Adipose tissue (tissue), 3 donors: ENCODE measurements around the gene TTLL4. TPM values are rescaled to one million over a fixed set of nuclear protein-coding genes. Genes with fewer than 3 reads are reported as not detected.

Source experiments
- H3K27ac ChIP-seq: one replicate; pipeline ENCODE4 v1.5.1; 2013; ENCODE audit warnings: low read depth, low read length
- WGBS, 3 donors: extraction: QIAGEN DNeasy Blood & Tissue Kit; methylation state at CpG; one replicate each; pipeline ENCODE4 v1.1.7; 2013; 5-methylcytosine and 5-hydroxymethylcytosine counted together
- polyA plus RNA-seq, 3 donors: library from polyadenylated mRNA; stranded (reverse); fragments of 200-250 nt; gene quantifications; one replicate each; pipeline ENCODE4 v1.2.3, GENCODE V29; 2013
- donor health status: healthy with polysubstance abuse.
- donor health status: Bipolar disorder and iron deficiency.
- donor health status: healthy.

Gene TTLL4
- polyA plus RNA-seq, 3 donors, result 4.0 to 7.8 (median 7.2) TPM

DNA sequence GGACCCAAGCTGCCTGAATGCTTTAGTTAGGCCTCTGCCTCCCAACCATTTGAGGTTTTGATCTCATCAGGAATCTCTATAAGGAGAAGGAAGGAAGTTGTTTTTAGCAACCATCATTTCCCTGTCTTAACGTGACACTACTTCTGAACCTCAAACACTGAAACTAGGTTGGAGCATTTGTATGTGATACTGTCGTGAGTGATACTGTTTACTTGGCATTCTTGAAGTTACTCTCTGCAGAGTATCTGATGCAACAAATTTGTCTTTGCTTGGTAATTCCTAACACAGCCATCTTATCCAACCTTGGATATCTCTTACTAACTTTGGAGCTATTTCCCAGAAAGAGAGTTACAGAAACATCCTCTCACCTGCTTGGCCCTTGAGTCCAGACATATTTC, 22.1 kb downstream of the TTLL4 start:
- 41 to 75% (median 56%) methylated on average over 2 of the region's 2 CpGs for WGBS, 3 donors
- H3K27ac ChIP-seq, result no peak overlapping the region

GRCh38 chr2:218733171-218734021, 22.8 kb downstream of the TTLL4 start:
- WGBS, 3 donors, result 61 to 97% (median 75%) methylated on average over 6 of the region's 6 CpGs
- no peak overlapping the region for H3K27ac ChIP-seq

- WGBS, 3 donors, result 96 to 97% (median 97%) methylated on average over 8 of the region's 8 CpGs
- H3K27ac ChIP-seq, result no peak overlapping the region
Observed at GRCh38 chr2:218734190-218734975, 23.7 kb downstream of the TTLL4 start.

DNA sequence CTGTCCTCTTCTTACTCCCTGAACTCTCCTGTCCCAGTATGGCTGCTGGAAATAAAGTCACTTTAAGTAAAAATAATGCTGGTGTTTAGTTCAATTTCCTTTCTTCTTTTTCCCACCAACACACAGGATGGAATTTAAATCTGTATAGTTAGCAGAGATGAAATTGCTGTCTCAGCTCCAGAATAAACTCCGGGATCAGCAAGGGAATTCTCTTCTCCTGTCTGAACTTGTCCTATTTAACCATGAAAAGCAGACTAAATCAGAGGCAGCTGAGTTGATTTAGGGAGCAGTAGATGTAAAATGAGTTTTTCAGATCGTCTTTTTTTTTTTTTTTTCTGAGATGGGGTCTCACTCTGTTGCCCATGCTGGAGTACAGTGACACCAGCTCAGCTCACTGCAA, 25.9 kb downstream of the TTLL4 start:
- H3K27ac ChIP-seq, result no peak overlapping the region
- WGBS, 3 donors, result 70 to 81% (median 78%) methylated on average over 2 of the region's 2 CpGs

DNA sequence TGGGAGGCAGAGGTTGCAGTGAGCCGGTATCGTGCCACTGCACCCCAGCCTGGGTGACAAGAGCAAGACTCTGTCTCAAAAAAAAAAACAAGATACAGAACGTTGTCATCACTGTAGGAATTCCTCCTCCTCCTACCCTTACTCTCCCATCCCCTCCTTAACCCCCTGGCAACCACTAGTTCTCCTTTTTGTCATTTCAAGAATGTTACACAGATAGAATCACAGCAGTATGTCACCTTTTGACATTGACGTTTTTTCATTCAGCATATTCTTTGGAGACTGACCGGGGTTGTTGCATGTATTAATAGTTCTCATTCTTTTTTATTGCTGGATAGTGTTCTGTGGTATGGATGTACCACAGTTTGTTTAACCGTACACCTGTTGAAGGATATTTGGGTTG, 32.4 kb downstream of the TTLL4 start:
- 71 to 85% (median 75%) methylated on average over 6 of the region's 6 CpGs for WGBS, 3 donors
- H3K27ac ChIP-seq, result no peak overlapping the region

DNA sequence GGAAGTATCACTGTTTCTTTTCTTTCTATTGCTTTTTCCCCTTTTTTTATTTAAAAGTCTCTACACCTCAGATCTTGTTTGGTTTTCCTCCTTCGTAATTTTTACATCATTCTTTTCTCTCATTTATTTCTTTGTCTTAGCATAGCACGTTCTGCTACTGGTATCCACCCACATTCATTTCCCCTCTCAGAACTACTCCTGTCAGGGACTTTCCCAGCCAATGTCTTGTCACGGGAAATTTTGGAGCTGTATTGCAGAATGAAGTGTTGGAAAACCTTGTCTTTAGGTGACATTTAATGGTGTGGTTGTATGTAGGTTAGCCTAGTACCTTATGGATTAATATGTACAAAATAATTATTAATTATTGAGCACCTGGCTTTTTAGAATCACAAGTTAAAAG, 34.0 kb downstream of the TTLL4 start:
- H3K27ac ChIP-seq, result no peak overlapping the region
- 47 to 83% (median 52%) methylated on average over 3 of the region's 3 CpGs for WGBS, 3 donors

GRCh38 chr2:218745160-218745558, 34.5 kb downstream of the TTLL4 start:
- H3K27ac ChIP-seq, result no peak overlapping the region
- WGBS, 3 donors, result 59 to 77% (median 68%) methylated on average over 5 of the region's 5 CpGs

DNA sequence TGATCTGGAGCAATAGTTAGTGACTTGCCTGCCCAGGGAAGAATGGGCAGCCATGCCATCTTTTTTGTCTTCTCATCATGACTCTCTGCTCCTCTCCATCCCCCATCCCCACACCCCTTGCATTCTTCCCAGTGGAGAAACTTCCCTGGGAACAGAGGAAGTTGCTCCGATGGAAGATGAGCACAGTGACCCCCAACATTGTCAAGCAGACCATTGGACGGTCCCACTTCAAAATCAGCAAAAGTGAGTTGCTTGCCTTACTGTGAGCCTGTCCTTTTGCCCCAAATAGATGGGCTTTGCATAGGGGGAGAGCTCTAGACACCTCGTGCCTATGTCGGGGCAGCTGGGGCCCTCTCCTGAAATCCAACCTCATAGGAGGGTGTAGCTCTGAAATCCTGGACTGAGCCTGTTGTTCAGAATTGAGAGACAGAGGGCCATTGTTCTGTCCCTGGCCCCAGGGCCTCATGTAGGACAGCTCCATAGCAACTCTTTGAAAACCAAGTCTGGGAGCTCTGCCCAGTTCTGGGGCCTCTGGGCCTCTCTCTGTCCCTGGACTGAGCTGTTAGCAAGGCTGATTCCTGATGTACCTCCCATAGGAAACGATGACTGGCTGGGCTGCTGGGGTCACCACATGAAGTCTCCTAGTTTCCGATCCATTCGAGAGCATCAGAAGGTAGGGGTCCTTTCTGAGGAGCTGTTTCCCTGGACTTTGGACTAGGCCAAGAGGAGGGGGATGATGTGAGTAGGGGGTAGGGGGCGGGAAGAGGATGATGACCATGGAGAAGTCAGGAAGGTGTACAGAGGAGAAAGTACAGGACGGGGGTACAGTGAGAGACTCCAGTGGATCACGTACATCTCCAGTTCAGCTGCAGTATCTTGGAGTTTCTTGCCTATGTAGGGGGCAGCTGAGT, 35.2 kb downstream of the TTLL4 start:
- H3K27ac ChIP-seq, result no peak overlapping the region
- 74 to 85% (median 80%) methylated on average over 10 of the region's 10 CpGs for WGBS, 3 donors

DNA sequence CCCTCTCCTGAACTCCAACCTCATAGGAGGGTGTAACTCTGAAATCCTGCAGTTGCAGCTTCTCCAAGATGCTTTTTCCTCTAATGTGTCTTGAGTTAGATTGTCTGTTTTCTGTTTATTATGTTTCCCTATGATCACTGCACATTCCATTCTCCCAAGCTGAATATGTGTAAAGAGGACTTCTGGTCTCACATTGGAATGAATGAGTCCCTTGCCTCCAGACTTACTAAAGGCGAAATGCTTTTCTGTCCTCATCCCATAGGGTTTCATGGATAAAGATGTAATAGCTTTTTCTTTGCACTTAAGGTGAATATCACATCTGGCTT, 35.8 kb downstream of the TTLL4 start:
- 93 to 96% (median 94%) methylated on average over 1 of the region's 1 CpG for WGBS, 3 donors
- H3K27ac ChIP-seq, result no peak overlapping the region

DNA sequence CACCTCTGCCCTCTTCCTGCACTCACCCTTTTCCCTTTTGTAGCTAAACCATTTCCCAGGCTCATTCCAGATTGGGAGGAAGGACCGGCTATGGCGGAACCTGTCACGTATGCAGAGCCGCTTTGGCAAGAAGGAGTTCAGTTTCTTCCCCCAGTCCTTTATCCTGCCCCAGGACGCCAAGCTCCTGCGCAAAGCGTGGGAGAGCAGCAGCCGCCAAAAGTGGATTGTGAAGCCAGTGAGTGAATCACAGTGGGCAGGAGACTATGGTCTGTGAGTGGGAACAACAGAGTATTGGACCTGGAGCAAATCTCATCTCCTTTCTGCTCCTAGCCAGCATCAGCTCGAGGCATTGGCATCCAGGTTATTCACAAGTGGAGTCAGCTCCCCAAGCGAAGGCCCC, 36.3 kb downstream of the TTLL4 start:
- no peak overlapping the region for H3K27ac ChIP-seq
- WGBS, 3 donors, result 96 to 97% (median 96%) methylated on average over 10 of the region's 10 CpGs

DNA sequence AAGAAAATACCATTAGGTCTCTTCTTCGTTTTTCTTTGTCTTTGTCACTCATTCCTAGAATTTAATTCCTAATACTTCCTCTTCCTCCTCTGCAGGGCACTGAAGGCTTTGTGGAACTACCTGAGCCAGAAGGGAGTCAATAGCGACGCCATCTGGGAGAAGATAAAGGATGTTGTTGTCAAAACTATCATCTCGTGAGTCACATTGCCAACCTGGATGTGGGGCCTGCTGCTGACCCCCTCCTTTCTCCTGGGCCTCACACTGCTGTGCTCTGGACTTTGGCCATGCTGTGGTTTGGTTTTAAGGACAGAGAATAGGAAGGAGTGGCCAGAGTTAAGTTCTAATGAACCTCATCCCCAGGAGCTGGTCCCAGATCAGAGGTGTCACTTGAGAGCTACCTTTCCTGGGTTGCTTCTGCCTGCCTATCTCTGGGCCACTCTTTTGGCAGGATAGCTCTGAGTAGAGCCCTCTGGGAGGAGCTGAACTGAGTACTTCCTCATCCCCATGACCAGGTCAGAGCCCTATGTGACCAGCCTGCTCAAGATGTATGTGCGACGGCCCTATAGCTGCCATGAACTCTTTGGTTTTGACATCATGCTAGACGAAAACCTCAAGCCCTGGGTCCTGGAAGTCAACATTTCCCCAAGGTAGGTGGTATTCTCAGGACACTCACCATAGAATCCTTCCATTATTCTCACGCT, 38.3 kb downstream of the TTLL4 start:
- 89 to 92% (median 90%) methylated on average over 8 of the region's 8 CpGs for WGBS, 3 donors
- H3K27ac ChIP-seq, result no peak overlapping the region

DNA sequence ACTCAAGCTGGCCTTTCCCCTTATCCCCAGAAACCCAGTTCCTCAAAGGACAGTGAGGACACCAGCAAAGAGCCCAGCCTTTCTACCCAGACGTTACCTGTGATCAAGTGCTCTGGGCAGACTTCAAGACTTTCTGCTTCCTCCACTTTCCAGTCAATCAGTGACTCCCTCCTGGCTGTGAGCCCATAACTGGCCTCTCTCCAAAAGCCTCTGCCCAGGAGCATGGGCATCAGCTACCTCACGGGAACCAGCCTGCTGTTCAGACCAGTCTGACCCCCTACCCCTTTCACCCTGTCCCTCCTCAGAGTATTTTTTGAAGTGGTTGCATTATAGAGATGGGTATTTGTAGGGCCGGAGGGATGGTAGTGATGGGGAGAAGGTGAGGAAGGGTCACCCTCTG, 43.6 kb downstream of the TTLL4 start:
- 71 to 95% (median 79%) methylated on average over 3 of the region's 3 CpGs for WGBS, 3 donors
- no peak overlapping the region for H3K27ac ChIP-seq

DNA sequence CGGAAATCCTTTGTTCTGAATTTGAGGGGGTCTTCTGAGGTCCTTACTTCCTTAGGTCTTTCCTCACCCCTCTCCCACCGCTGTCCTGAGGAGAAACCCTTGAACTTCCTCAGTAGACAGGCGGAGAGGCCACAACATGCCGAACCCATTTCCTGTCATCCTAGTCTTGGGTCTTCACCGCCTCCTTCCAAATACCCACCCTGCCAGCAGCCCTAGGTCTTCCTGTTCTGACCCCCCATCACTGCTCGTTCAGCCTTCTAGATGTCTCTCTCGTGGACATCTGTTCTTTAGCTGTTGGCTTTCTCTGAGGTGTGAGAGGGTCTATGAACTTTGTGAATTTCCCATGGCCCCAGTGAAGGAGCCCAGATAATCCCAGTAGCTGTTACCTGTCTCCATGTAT, 44.1 kb downstream of the TTLL4 start:
- 67 to 97% (median 76%) methylated on average over 7 of the region's 7 CpGs for WGBS, 3 donors
- H3K27ac ChIP-seq, result no peak overlapping the region

- 93 to 100% (median 98%) methylated on average over 3 of the region's 3 CpGs for WGBS, 3 donors
- no peak overlapping the region for H3K27ac ChIP-seq
Observed at GRCh38 chr2:218755198-218755566, 44.5 kb downstream of the TTLL4 start.

- H3K27ac ChIP-seq, result no peak overlapping the region
- WGBS, 3 donors, result 91 to 96% (median 94%) methylated on average over 10 of the region's 10 CpGs
Observed at GRCh38 chr2:218755567-218756404, 45.2 kb downstream of the TTLL4 start.

DNA sequence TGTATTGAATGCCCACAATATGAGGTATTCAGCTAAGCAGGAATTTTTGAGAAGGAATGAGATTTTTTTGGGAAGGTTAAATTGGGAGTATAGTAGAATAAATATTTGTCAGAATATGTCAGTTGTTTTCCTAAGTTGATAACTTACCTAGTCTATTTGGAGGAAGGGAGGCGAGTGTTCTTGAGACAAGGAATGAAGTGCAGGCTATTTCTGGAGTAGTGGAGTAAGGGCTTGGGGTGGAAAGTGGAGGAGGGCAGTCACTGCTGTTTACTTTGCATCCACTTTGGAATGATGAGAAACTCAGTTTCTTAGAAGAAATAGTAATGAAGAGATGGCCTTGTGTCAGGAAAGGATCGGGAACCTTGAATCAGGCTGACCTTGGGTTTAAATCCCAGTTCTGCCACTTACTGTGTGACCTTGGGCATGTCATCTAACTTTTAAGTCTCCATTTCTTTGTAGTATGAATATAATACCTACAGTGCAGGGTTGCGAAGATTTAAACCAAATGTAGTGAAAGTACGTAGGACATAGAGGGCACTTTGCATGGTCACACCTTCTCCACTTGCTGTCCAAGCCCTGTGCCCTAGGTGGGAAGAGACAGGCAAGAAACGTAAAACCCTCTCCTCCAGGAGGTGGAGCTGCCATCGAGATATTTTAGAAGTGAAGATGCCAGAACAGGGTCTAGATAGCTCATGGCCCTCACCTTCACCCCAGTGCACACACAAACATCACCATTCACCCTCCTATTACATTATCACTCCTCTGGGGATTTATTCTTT, 46.2 kb downstream of the TTLL4 start:
- WGBS, 3 donors, result 71 to 87% (median 82%) methylated on average over 6 of the region's 6 CpGs
- H3K27ac ChIP-seq, result no peak overlapping the region

DNA sequence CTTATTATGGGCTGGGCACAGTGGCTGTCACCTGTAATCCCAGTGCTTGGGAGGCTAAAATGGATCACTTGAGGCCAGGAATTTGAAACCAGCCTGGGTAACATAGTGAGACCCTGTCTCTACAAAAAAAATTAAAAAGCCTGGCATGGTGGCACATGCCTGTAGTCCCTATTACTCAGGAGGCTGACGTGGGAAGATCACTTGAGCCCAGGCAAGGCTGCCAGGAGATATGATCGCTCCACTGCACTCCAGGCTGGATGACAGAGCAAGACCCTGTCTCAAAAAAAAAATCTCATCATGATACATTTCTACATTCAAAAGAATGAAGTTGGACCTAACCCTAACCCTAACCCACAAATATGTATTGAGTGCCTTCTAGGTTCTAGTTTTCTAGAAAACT, 51.2 kb downstream of the TTLL4 start:
- no peak overlapping the region for H3K27ac ChIP-seq
- WGBS, 3 donors, result 84 to 95% (median 93%) methylated on average over 2 of the region's 2 CpGs
